Activated naive CD8-positive, alpha-beta T cell treated with anti-CD3 and anti-CD28 coated beads, Interleukin-2, amount 10 ng/mL, durations not matched to agents 7 days and 5 days (primary cell): ENCODE measurements around the gene OMD. TPM values are rescaled to one million over a fixed set of nuclear protein-coding genes. Genes with fewer than 3 reads are reported as not detected.

ENCODE experiments used
- ATAC-seq: fragments of 150-1000 bp; cut with Tn5 transposase; one replicate; pipeline ENCODE4 v1.10.0; 2021; ENCODE audit warnings: low read depth, moderate library complexity
- POLR2A ChIA-PET: fragments of 350-600 bp; sonication (Branson Sonifier 250); formaldehyde crosslinking; loops from one replicate; lab custom pipeline; 2021; ENCODE audit warnings: antibody characterized with exemption; lab: Charles Lee
- DNase-seq: peaks from one replicate; pipeline ENCODE4 v3.0.0; 2021
- H3K27ac Mint-ChIP-seq: one replicate; pipeline ENCODE4 v1.8.0; 2022; ENCODE audit warnings: mild to moderate bottlenecking, mixed read lengths
- H3K27me3 Mint-ChIP-seq: one replicate; pipeline ENCODE4 v1.8.0; 2022; ENCODE audit warnings: mild to moderate bottlenecking, moderate library complexity, mixed read lengths
- H3K36me3 Mint-ChIP-seq: one replicate; pipeline ENCODE4 v1.8.0; 2021; ENCODE audit warnings: mild to moderate bottlenecking, mixed read lengths
- H3K4me1 Mint-ChIP-seq: one replicate; pipeline ENCODE4 v1.8.0; 2021; ENCODE audit warnings: mixed read lengths
- H3K4me3 Mint-ChIP-seq: one replicate; pipeline ENCODE4 v1.8.0; 2022; ENCODE audit warnings: mild to moderate bottlenecking, moderate library complexity, mixed read lengths
- H3K9me3 Mint-ChIP-seq: one replicate; pipeline ENCODE4 v1.8.0; 2021; ENCODE audit warnings: mixed read lengths
- total RNA-seq, 2 experiments: library from RNA; stranded (reverse); gene quantifications; one replicate each; pipeline ENCODE4 v1.2.3, GENCODE V29; 2021

Gene OMD
- total RNA-seq, 2 experiments from 2014 or later = not detected

- peaks cover 2% of the 10 kb centered on the region for H3K9me3 Mint-ChIP-seq
- ATAC-seq (no peak), DNase-seq (no peak)
- H3K4me3 Mint-ChIP-seq = peak overlapping the region; percentile 59
- no peaks in the 10 kb centered on the region for H3K27me3 Mint-ChIP-seq
- peaks cover 4% of the 10 kb centered on the region for H3K36me3 Mint-ChIP-seq
- POLR2A ChIA-PET = interaction anchor here (0.6 kb wide), 1 partner anchor 246 kb away, joined by 5 read pairs; no protein-coding TSS in a partner anchor
- peak overlapping the region; percentile 65 for H3K27ac Mint-ChIP-seq
- H3K4me1 Mint-ChIP-seq = peaks cover 27% of the 10 kb centered on the region
Observed at GRCh38 chr9:92405818-92406217, 18.5 kb downstream of the OMD start.

- ATAC-seq (no peak), DNase-seq (no peak)
- Mint-ChIP-seq H3K27ac (no peak within 1 kb of the TSS), H3K36me3 (peaks cover 5% of the 10 kb centered on the region), H3K27me3 (no peaks in the 10 kb centered on the region), H3K4me1 (peaks cover 22% of the 10 kb centered on the region), H3K4me3 (no peak within 1 kb of the TSS), H3K9me3 (peaks cover 2% of the 10 kb centered on the region)
- POLR2A ChIA-PET = no interaction called here
Observed at GRCh38 chr9:92404042-92404836, 20.0 kb downstream of the OMD start, which contains the start of gene OGN. Gene OGN, minus strand, starts transcription at chr9:92404578. Its CDS starts 1,171 bp downstream, at chr9:92403407.

GRCh38 chr9:92402826-92403745 is 21.2 kb downstream of the OMD start:
- peaks cover 5% of the 10 kb centered on the region for H3K36me3 Mint-ChIP-seq
- H3K4me3 Mint-ChIP-seq = no peak overlapping the region
- DNase-seq (no peak), ATAC-seq (no peak)
- H3K9me3 Mint-ChIP-seq = peaks cover 2% of the 10 kb centered on the region
- POLR2A ChIA-PET = no interaction called here
- no peaks in the 10 kb centered on the region for H3K27me3 Mint-ChIP-seq
- H3K27ac Mint-ChIP-seq = no peak overlapping the region
- H3K4me1 Mint-ChIP-seq = peaks cover 22% of the 10 kb centered on the region

- POLR2A ChIA-PET = no interaction called here
- no peak for ATAC-seq
- Mint-ChIP-seq H3K9me3 (peaks cover 2% of the 10 kb centered on the region), H3K27me3 (no peaks in the 10 kb centered on the region), H3K27ac (no peak overlapping the region), H3K36me3 (peaks cover 5% of the 10 kb centered on the region), H3K4me3 (no peak overlapping the region), H3K4me1 (peaks cover 22% of the 10 kb centered on the region)
- no peak for DNase-seq
Observed at GRCh38 chr9:92402360-92402759, 21.9 kb downstream of the OMD start.

GRCh38 chr9:92397853-92398252 is 26.4 kb downstream of the OMD start:
- H3K9me3 Mint-ChIP-seq = no peaks in the 10 kb centered on the region
- ATAC-seq (no peak), DNase-seq (no peak)
- POLR2A ChIA-PET = no interaction called here
- peaks cover 3% of the 10 kb centered on the region for H3K36me3 Mint-ChIP-seq
- no peaks in the 10 kb centered on the region for H3K4me1 Mint-ChIP-seq
- H3K4me3 Mint-ChIP-seq = no peak overlapping the region
- H3K27ac Mint-ChIP-seq = no peak overlapping the region
- no peaks in the 10 kb centered on the region for H3K27me3 Mint-ChIP-seq

- Mint-ChIP-seq H3K9me3 (no peaks in the 10 kb centered on the region), H3K27me3 (no peaks in the 10 kb centered on the region), H3K27ac (no peak overlapping the region), H3K36me3 (peaks cover 1% of the 10 kb centered on the region), H3K4me3 (no peak overlapping the region), H3K4me1 (no peaks in the 10 kb centered on the region)
- no peak for DNase-seq
- POLR2A ChIA-PET = no interaction called here
- no peak for ATAC-seq
Observed at GRCh38 chr9:92395617-92396016, 28.7 kb downstream of the OMD start.

GRCh38 chr9:92393686-92394085 is 30.6 kb downstream of the OMD start:
- no peak for DNase-seq
- Mint-ChIP-seq H3K36me3 (no peaks in the 10 kb centered on the region), H3K27ac (no peak overlapping the region), H3K27me3 (no peaks in the 10 kb centered on the region), H3K9me3 (no peaks in the 10 kb centered on the region), H3K4me3 (no peak overlapping the region), H3K4me1 (no peaks in the 10 kb centered on the region)
- POLR2A ChIA-PET = no interaction called here
- no peak for ATAC-seq

GRCh38 chr9:92392690-92393089 is 31.6 kb downstream of the OMD start:
- Mint-ChIP-seq H3K9me3 (no peaks in the 10 kb centered on the region), H3K4me3 (no peak overlapping the region), H3K27ac (no peak overlapping the region), H3K36me3 (no peaks in the 10 kb centered on the region), H3K4me1 (no peaks in the 10 kb centered on the region), H3K27me3 (no peaks in the 10 kb centered on the region)
- DNase-seq (no peak), ATAC-seq (no peak)
- POLR2A ChIA-PET = no interaction called here

GRCh38 chr9:92385953-92386352 is 38.3 kb downstream of the OMD start:
- ATAC-seq (no peak), DNase-seq (no peak)
- Mint-ChIP-seq H3K27me3 (no peaks in the 10 kb centered on the region), H3K4me1 (peaks cover 3% of the 10 kb centered on the region), H3K4me3 (no peak overlapping the region), H3K9me3 (no peaks in the 10 kb centered on the region), H3K27ac (no peak overlapping the region), H3K36me3 (peaks cover 17% of the 10 kb centered on the region)
- POLR2A ChIA-PET = no interaction called here

- ATAC-seq (no peak), DNase-seq (no peak)
- no peaks in the 10 kb centered on the region for H3K27me3 Mint-ChIP-seq
- H3K9me3 Mint-ChIP-seq = no peaks in the 10 kb centered on the region
- POLR2A ChIA-PET = no interaction called here
- no peak overlapping the region for H3K27ac Mint-ChIP-seq
- peaks cover 21% of the 10 kb centered on the region for H3K36me3 Mint-ChIP-seq
- peaks cover 3% of the 10 kb centered on the region for H3K4me1 Mint-ChIP-seq
- no peak overlapping the region for H3K4me3 Mint-ChIP-seq
Observed at GRCh38 chr9:92385477-92385876, 38.8 kb downstream of the OMD start.

GRCh38 chr9:92385001-92385400 is 39.3 kb downstream of the OMD start:
- DNase-seq (no peak), ATAC-seq (no peak)
- POLR2A ChIA-PET = no interaction called here
- H3K27ac Mint-ChIP-seq = no peak overlapping the region
- no peaks in the 10 kb centered on the region for H3K9me3 Mint-ChIP-seq
- no peaks in the 10 kb centered on the region for H3K27me3 Mint-ChIP-seq
- H3K36me3 Mint-ChIP-seq = peaks cover 21% of the 10 kb centered on the region
- no peak overlapping the region for H3K4me3 Mint-ChIP-seq
- H3K4me1 Mint-ChIP-seq = peaks cover 3% of the 10 kb centered on the region

GRCh38 chr9:92384375-92384774 is 39.9 kb downstream of the OMD start:
- ATAC-seq (no peak), DNase-seq (no peak)
- peaks cover 4% of the 10 kb centered on the region for H3K4me1 Mint-ChIP-seq
- H3K4me3 Mint-ChIP-seq = no peak overlapping the region
- H3K9me3 Mint-ChIP-seq = no peaks in the 10 kb centered on the region
- H3K27me3 Mint-ChIP-seq = no peaks in the 10 kb centered on the region
- POLR2A ChIA-PET = no interaction called here
- H3K27ac Mint-ChIP-seq = no peak overlapping the region
- peaks cover 21% of the 10 kb centered on the region for H3K36me3 Mint-ChIP-seq

GRCh38 chr9:92381775-92382174 is 42.5 kb downstream of the OMD start:
- Mint-ChIP-seq H3K4me1 (peaks cover 22% of the 10 kb centered on the region), H3K9me3 (no peaks in the 10 kb centered on the region), H3K27ac (no peak overlapping the region), H3K27me3 (no peaks in the 10 kb centered on the region), H3K36me3 (peaks cover 23% of the 10 kb centered on the region), H3K4me3 (no peak overlapping the region)
- no peak for DNase-seq
- no peak for ATAC-seq
- POLR2A ChIA-PET = no interaction called here
